ENCODE measurements around the gene LCP1.
"Not testable (repeated sequence)": the region's sequence is repeated elsewhere in the genome, so short reads cannot be mapped to it uniquely, and the experiment has no call there.

Gene LCP1, protein sequence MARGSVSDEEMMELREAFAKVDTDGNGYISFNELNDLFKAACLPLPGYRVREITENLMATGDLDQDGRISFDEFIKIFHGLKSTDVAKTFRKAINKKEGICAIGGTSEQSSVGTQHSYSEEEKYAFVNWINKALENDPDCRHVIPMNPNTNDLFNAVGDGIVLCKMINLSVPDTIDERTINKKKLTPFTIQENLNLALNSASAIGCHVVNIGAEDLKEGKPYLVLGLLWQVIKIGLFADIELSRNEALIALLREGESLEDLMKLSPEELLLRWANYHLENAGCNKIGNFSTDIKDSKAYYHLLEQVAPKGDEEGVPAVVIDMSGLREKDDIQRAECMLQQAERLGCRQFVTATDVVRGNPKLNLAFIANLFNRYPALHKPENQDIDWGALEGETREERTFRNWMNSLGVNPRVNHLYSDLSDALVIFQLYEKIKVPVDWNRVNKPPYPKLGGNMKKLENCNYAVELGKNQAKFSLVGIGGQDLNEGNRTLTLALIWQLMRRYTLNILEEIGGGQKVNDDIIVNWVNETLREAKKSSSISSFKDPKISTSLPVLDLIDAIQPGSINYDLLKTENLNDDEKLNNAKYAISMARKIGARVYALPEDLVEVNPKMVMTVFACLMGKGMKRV

DNA sequence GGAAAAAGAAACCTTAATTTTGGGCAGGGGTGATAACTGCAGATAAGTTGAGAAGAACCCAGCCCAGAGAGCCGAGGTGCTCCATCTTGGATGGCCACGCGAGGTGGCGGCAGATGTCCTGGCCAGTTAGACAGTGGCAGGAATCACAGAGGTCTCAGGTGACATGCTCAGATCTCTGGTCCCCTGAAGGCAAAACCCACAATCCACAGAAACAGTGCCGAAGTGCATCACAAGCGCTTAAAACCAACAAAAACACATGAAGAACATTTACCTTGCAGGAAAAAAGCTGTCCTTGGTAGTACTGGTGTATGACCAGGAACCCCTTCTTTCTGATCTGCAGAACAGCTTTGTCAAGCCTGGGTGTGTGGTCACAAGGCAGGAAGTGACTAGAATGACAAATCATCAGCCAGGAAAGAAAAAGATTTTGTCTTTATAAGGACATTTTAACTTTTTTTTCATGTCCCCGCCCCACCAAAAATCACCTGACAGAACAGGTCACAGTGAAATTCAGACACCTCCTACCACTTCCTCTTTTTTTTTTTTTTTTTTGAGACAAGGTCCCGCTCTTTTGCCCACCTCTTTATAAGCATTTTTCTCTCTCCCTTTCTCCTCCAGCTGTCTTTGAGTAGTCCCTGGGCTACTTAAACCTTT lies at the start of gene LCP1:
LCP1 (minus strand) TSS at position 338 of the 651 bp plus-strand sequence. CDS start 22,515 bp downstream, outside the sequence.
- peak; percentile 37 to 65 (median 48) for DNase-seq (ENCODE audit: low read depth in 3 of 3)

DNA sequence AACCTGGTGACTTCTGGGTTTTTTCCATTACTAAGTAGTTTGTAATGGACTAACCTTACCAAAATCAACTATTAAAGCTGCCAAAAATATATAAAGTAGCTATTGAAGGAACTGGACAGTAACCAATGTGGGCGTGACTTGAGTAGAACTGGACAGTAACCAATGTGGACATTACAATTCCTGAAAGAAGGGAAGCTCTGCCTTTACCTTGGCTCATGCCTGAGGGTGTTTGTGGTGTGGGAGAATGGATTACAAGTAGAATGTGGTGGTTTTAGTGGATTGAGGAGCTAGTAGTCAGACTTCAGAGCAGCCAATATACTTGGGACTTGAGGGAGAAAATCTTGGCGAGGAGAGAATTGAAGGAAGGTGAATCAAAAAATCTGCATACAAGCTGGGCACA lies 47.3 kb upstream of the LCP1 start:
- DNase-seq (ENCODE audit: low read depth in 3 of 3), result no peak

DNA sequence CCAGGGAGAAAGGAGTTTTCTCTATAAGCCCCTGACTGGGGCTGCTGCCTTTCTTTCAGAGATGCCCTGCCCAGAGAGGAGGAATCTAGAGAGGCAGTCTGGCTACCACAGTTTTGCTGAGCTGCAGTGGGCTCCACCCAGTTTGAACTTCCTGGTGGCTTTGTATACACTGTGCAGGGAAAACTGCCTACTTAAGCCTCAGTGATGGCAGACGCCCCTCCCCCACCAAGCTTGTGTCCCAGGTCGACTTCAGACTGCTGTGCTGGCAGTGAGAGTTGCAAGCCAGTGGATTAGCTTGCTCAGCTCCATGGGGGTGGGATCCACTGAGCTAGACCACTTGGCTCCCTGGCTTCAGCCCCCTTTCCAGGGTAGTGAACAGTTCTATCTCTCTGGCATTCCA lies 38.3 kb upstream of the LCP1 start:
- DNase-seq (ENCODE audit: low read depth in 3 of 3), result not testable (repeated sequence)

DNA sequence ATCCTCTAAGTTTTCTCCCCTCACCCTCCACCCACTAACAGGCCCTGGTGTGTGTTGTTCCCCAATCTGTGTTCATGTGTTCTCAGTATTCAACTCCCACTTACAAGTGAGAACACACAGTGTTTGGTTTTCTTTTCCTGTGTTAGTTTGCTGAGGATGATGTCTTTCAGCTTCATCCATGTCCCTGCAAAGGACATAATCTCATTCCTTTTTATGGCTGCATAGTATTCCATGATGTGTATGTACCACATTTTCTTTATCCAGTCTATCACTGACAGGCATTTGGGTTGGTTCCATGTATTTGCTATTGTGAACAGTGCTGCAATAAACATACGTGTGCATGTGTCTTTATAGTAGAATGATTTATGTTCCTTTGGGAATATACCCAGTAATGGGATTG lies 32.8 kb upstream of the LCP1 start:
- DNase-seq (ENCODE audit: low read depth in 3 of 3), result not testable (repeated sequence)

DNA sequence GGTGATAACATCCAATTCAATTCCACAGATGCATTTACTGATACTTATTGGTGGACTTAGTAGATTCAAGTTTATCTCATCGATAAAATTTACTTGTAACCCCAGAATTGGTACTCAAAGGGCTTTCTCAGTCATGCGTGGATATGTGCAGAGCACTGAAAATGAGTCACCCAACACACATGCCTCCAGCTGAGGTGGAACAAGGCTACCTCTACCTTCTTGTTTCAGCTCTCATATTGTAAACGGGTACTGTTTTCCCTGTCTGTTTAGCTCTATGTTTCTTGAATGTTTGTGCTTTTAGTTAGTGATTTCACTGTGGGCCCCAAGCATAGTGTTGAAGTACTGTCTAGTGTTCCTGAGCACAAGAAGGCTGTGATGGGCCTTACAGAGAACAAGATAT lies 31.3 kb upstream of the LCP1 start:
- DNase-seq (ENCODE audit: low read depth in 3 of 3), result no peak

DNA sequence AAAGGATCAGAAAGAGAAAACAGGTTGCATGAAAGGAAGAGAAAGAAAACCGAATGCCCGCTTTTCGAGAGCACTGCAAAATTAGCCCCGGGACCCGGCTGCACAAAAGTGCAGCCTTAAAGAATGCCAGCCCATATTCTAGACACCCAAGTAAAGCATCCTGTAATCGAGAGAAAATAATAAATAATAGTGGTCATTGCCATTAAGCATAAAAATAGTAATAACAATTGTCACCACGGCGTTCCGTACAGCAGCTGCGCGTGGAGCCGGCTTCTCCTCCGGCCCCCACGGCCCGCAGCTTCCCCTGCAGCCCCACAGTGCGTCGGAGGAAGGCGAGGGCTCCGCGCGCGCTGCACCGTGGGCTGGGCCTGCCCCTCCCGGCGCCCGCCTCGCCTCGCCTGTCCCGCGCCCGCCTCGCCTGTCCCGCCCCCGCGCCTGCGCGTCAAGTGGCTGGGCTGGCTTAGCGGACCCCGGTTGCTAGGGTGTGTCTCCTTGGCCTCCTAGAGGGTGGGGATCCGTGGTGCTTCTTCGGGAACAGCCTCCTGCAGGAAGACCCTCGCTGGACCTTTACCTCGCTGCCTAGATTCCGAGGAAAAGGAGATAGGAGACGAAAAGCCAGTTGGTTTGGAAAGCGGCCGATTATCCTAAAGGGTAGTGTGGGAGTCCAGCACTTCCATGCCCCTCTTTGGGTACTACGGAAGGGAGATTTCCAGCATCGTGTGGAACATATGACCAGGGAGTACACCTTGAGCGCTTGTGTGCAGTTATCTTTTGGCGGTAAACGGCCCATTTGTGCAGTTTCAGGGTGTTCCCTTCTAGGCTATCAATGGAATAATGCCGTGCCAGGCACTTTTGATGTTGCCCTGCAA lies 29.7 kb upstream of the LCP1 start, which contains the start of gene LRRC63:
LRRC63 (plus strand) TSS at position 446 of the 869 bp plus-strand sequence. CDS start 1,107 bp downstream, outside the sequence.
- peak; percentile 67 to 70 (median 68) for DNase-seq (ENCODE audit: low read depth in 3 of 3)

DNA sequence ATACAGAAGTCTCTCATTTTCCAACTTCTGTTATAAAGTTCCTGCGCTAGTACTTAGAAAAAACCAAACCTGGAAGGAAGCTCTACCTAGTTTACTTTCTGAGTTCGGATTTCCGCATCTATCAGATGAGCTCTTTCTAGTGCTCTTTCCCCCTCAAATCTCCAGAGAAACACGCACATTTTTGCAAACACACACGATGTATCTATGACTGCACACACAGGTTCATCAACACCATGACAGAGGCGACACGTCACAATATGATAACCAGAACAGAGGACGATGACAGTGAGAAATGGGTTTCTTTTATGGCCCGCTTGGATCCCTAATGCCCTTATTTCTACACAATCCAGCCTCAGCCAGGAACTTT lies 29.1 kb upstream of the LCP1 start:
- peak in 1 of 3 experiments; percentile 2 for DNase-seq (ENCODE audit: low read depth in 3 of 3)

DNA sequence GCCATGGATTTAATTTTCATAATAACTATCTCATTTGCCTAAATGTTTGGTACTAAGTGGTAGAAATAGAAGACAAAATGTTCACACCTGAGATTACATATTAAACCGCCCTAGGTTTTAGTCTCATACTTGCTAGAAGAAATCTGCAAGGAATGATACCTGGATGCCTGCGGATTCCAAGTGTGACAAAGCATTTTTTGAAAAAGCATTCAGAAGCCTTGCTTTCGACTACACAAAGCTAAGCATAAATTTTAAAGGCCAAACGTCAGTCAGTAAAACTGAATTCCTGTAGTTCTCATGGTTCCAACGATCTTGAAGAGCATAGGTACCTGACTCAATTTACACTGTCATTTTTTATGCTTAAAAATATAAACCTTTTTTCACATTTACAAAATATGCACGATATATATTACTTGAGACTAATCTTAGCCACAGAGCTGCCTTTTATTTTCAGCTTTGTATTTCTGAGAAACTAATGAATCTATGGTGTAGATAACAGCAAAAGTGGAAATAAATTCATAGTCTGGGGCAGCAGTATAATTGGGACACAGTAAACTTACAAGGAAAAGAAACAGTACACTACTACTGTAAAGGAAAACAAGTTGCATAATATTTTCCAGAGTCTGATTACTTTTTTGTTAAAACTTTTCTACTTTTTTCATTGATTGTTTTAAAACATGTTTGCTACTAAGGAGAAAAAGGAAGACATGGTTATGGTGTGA lies 28.5 kb upstream of the LCP1 start:
- no peak for DNase-seq (ENCODE audit: low read depth in 3 of 3)

DNA sequence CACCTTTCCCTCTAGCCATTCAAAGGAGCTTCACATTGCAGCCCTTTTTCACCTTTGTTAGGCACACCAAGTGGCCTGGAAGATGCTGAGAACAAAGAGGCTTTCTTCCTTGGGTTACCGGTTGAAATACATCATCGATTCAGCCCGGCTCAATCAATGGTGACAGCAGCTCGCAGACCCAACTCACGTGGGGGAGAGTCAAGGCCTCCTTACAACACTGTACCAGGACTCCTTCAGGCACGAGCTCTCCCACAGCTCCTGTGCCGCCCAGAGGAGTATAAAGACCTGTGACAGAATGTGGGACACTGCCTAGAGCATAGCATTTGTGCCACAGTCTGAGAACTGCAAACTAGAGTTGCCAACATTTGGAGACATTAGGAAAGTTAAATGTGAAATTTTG lies 25.9 kb upstream of the LCP1 start:
- no peak for DNase-seq (ENCODE audit: low read depth in 3 of 3)

DNA sequence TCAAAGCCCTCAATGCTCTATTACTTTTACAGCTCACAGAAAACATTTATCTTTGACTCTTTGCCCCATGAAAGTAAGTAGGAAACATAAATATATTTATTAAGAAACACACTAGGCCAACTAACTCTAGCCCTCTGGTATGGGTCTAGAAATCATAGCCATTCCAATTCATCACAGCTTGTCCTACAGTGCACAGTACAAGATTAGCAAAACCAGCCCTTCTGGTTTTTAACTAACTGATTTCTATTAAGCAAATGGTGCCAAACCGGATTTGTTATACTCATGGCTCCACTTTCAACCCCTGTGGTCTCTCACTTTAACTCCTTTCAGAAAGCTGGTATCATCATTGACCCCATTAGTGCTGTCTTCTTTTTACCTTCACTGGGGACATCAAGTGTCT lies 24.2 kb upstream of the LCP1 start:
- no peak for DNase-seq (ENCODE audit: low read depth in 3 of 3)

DNA sequence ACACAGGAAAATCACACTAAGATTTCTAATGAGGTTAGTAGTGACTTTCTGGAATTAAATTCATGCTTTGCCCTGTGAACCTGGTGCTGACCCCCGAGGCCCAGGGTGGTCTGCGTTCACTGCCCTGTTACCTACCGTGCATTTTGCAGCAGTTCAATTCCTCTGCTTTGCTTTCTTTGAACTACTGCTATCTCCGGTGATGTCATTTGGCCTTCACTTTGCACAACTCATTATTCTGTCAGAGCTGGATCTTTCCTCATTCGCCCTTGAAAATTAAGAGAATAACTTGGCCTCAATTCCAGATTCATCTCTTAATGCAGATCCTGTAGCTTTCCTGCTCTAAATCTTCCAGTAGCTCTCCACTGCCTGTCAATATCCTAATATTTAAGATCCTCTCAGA lies 21.0 kb upstream of the LCP1 start:
- no peak for DNase-seq (ENCODE audit: low read depth in 3 of 3)

DNA sequence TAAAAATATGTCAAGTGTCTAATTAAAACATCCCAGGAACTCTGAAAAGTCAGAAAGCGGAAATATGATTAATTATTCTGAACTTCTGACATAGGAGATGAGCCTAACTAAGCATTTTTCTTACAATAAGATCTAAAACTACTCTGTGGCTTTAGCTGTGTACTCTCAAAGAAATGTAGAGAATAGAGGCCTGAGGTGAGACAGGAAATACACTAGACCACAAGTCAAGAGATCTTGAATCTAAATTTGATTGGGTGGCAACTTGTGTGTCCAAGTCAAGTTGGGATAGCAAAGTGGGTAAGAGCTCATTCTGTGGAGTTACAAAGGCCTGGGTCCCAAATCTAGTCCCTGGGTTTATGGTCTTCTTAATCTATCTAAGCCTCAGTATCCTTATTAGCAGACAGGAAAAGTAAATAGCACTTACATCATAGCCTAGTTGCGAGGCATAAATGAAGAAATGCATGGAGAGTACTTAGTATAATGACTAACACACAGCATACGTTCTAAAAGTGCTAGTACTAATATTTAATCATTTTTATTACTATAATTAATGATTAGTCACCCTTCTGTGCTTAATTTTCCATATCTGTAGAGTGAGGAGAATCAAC lies 20.3 kb upstream of the LCP1 start:
- no peak for DNase-seq (ENCODE audit: low read depth in 3 of 3)

DNA sequence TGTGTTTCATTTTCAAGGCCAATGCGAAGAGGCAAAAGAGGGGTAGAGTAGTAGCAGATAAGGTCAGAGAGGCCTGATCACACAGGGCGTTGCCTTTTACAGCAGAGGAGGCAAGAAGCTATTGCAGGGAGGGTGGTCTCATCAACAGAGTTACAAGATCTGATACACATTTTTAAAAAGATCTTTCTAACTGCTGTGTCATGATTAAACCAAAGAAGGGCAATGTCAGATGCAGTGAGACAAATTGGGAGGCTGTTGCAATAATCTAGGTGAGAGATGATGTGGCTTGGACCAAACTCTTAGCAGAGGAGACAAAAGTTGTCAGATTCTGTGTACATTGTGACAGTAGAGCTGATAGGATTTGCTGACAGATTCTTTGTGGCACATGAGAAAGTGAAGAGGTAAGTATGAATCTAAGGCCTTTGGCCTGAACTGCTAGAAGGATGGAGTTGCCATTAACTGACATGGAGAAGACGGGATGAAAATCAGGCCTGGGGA lies 16.8 kb upstream of the LCP1 start:
- no peak for DNase-seq (ENCODE audit: low read depth in 3 of 3)

DNA sequence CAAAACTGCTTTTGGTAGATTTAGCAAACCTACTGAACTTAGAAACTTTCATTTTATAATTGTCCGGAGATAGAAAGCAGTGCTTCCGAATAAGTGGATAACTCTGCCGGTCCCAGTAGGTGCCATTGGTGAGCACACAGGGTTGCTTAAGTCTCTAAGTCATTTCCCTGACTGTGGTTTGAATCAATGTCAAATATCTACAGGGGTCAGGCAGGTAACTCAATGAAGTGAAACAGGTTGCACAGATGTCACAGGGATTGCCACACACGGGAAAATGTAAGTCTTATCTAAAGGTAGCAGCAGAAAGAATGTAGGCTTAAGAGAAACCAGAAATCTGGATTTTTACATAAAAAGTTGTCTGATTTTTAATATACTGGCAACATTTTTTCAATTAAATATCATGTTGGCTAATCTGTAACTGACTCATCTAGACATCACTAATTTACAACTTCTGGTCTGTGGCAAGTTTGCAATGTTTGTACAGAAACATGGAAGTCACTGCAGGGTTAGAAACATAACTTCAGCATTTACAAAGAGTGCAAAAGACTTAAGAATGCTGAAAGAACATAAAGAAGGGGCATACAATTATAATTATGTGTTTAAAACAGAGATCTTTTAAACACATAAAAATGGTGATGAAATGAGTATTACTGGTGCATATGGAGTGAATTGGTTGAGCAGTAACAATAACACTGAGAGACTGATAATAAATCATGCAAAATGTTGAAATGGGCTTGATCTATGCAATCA lies 15.5 kb upstream of the LCP1 start:
- DNase-seq (ENCODE audit: low read depth in 3 of 3), result no peak

DNA sequence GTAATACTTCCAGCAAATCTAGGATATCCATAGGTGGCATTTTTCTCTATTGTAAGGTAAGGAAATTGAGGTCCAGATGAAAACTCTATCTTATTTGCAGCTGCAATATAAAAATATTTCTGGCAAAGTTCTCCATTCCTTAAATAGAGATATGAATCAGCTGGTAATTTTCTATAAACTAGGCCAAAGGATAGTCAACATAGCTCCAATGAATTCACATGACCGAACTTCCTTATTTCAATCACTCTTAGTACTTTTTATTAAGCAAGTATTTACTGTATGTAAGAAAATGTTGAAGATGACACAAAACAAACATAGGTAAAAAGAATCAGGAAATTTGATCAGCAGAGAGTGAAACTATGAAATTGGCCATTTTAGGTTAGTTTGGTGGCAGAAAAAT lies 13.0 kb upstream of the LCP1 start:
- DNase-seq (ENCODE audit: low read depth in 3 of 3), result no peak

DNA sequence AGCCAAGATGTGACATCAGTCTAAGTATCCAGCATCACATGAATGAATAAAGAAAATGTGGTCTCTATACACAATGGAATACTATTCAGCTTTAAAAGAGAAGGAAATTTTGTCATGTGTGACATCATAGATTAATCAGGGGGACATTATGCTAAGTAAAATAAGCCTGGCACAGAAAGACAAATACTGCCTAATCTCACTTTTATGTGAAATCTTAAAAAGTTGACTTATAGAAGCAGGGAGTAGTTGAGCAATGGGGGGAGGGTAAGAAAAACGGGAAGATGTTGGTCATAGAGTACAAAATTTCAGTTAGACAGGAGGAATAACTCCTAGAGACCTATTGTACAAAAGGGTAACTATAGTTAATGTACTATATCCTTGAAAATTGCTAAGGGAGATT lies 10.4 kb upstream of the LCP1 start:
- no peak for DNase-seq (ENCODE audit: low read depth in 3 of 3)

DNA sequence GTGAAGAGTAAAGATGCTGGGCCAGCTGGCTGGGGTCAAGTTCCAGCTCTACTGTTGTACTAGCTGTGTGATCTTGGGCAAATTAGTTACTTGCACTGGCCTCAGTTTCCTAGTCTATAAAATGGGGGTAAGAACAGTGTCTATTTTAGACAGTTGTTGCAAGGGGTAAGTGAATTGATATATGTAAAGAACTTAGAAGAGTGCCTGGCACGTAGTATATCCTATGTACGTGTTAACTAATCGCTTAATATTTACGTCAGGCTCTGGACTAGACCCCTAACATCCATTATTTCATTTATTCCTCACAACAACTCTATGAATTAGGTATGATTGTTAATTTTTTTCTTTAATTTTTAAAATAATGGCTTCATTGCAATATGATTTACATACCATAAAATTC lies 3.7 kb upstream of the LCP1 start:
- DNase-seq (ENCODE audit: low read depth in 3 of 3), result no peak

DNA sequence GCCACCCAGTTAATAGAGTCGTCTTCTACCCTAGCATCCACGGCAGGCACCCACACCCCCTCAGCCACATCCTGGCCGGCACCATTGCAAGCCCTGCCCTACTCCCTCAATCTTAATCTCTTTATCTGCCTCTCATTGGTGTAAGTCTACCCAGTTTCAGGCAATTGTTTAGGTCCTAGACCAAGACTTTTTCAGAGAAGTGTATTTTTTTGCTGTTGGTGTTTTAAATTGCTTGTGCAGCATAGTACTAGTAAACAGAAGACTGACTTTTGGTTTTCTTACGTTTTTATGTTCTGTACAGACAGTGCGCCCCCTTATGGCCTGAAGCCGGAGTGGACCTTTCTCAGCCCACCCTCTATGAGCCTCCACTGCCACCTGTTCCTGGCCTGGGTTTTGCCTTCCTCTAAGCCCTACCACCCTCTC lies 2.3 kb upstream of the LCP1 start:
- DNase-seq (ENCODE audit: low read depth in 3 of 3), result peak; percentile 47 to 62 (median 55)

DNA sequence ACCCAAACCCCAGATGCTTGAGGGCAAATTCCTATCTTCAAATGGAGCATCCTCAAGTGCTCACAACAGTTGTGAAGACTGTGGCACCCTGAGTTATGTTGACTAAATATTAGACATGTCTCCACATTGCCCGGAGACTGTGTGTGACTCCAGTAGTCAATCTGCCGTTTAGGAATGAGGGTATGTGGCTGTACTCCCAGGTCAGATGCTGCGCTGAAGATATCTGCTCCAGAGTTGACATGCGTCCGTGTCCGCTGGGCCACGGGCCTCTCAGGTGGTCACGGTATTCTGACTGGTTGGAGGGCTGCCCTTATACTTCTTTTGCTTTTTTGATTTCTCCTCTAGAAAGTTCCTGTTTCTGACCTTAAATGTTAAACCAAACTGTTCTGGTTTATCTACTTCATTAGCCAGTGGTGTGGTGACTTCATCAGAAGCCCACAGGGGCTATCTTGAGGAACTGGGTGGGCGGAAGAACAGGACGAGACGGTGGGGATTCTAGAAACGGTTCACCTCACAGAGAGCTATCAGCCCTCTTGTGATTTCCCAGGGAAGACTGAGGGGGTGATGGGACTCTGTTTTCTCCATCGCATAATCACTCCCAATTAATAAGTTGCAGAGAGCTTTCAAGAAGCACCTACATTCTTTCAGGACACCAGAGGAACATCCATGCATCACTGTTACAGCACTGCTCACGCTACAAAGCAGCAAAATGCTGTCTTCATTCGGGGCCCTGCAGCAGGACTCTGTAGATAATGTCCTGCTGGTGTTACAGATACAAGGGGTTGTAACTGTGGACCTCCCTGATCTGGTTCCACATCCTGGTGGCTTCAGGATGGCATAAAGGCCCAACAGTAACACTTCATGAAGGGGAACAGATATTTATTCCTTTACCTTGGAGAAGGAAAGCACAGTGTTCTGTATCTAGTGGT lies 1.3 kb upstream of the LCP1 start:
- no peak for DNase-seq (ENCODE audit: low read depth in 3 of 3)
